Left lung (tissue), 10 donors: ENCODE data around the gene GLMN. TPM values are rescaled to one million over a fixed set of nuclear protein-coding genes. Genes with fewer than 3 reads are reported as not detected.
"Not testable (repeated sequence)": the region's sequence is repeated elsewhere in the genome, so short reads cannot be mapped to it uniquely, and the experiment has no call there.

Source experiments
- ATAC-seq: fragments of 200-7000 bp; cut with Tn5 transposase; one replicate; pipeline ENCODE4 v1.9.1; 2020; ENCODE audit warnings: moderate library complexity
- DNase-seq, 4 donors: peaks; one replicate each; pipeline ENCODE4 v3.0.0-alpha.2; 2013 to 2020
- H3K27ac ChIP-seq, 2 donors: fragments of 200-600 bp; sonication (generic) in 1 of 2; one replicate each; pipeline versions ENCODE4 v1.5.0 to v1.8.0; 2020 to 2021
- H3K27me3 ChIP-seq, 2 donors: fragments of 200-600 bp; sonication (generic) in 1 of 2; one replicate each; pipeline versions ENCODE4 v1.5.0 to v1.8.0; 2020 to 2021
- H3K36me3 ChIP-seq, 2 donors: fragments of 200-600 bp; sonication (generic) in 1 of 2; one replicate each; pipeline versions ENCODE4 v1.5.0 to v1.8.0; 2020 to 2021
- H3K4me1 ChIP-seq, 2 donors: fragments of 200-600 bp; one replicate each; pipeline ENCODE4 v1.8.0; 2021
- H3K4me3 ChIP-seq, 2 donors: fragments of 200-600 bp; sonication (generic) in 1 of 2; one replicate each; pipeline versions ENCODE4 v1.5.0 to v1.8.0; 2020 to 2021; ENCODE audit warnings: mild to moderate bottlenecking in 1 of 2
- H3K9me3 ChIP-seq, 2 donors: fragments of 200-600 bp; sonication (generic) in 1 of 2; one replicate each; pipeline versions ENCODE4 v1.5.0 to v1.8.0; 2020 to 2021
- intact Hi-C, 2 donors: fragments of 100-400 bp; cut with DNase I; formaldehyde crosslinking; loops; one replicate each; pipeline versions ENCODE4 v1.11.2 to v1.14.2; 2022
- polyA plus RNA-seq, 6 donors: library from polyadenylated mRNA; unstranded; fragments of 120-200 nt; gene quantifications; one replicate each; pipeline ENCODE4 v1.2.1, GENCODE V29; 2013; ENCODE audit not compliant: insufficient read length in 6 of 6
- total RNA-seq, 2 donors: library from RNA; stranded (reverse); fragmentation: NEBNext Ultra II Directional; extraction: Animal tissue kit (Norgen Biotek cat#: 25700); gene quantifications; one replicate each; pipeline ENCODE4 v1.2.1, GENCODE V29; 2021
- TF ChIP-seq, protein P1 (sequence below), 2 donors: fragments of 200-600 bp; sonication (generic) in 1 of 2; IDR thresholded peaks; one replicate each; pipeline versions ENCODE4 v1.5.0 to v1.8.0; 2021; ENCODE audit warnings: antibody characterized with exemption in 2 of 2
- donor health status: DM: no; HTN: yes; CAD: no.
- donor health status: DM: no; HTN: no; CAD: no.

GLMN gene
- total and polyA plus RNA-seq, 8 donors, result 5.9 to 39.1 (median 27.2) TPM

DNA sequence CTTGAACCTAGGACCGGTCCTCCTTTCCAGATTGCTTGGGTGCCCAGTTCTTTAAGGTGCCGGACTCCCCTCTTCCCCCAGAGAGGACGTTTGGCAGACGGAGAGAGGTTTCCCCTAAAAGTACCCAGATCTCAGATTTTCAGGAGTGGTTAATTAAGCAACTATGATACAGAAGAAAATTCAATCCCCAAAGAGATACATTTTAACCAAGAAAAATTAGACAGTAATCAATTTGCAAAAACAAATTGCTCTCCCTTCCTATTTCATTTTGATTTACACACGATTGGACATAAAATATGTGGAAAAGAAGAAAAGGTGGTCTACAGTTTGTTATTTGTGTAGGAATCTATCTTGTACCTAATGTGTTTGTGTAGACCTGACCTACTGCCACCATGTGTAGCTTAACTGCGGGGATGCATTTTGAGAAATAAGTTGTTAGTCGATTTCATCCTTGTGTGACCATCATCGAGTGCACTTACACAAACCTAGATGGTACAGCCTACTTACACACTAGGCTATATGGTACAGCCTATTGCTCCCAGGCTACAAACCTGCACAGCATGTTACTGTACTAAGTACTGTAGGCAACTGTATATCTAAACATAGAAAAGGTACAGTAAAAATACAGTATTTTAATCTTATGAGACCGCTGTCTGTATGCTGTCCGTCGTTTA is 827 bp upstream of the GLMN start:
- no peak for ATAC-seq
- intact Hi-C loops, result no loop called here
- Histone ChIP-seq H3K27ac (peak overlapping the region in 1 of 2 donors; percentile 90), H3K9me3 (no peaks in the 10 kb centered on the region), H3K36me3 (peaks cover 0 to 20% of the 10 kb centered on the region in 2 donors), H3K27me3 (no peaks in the 10 kb centered on the region), H3K4me3 (peak overlapping the region; percentile 65 to 84), H3K4me1 (peaks cover 0 to 25% of the 10 kb centered on the region in 2 donors)
- TF ChIP-seq, protein P1, sequence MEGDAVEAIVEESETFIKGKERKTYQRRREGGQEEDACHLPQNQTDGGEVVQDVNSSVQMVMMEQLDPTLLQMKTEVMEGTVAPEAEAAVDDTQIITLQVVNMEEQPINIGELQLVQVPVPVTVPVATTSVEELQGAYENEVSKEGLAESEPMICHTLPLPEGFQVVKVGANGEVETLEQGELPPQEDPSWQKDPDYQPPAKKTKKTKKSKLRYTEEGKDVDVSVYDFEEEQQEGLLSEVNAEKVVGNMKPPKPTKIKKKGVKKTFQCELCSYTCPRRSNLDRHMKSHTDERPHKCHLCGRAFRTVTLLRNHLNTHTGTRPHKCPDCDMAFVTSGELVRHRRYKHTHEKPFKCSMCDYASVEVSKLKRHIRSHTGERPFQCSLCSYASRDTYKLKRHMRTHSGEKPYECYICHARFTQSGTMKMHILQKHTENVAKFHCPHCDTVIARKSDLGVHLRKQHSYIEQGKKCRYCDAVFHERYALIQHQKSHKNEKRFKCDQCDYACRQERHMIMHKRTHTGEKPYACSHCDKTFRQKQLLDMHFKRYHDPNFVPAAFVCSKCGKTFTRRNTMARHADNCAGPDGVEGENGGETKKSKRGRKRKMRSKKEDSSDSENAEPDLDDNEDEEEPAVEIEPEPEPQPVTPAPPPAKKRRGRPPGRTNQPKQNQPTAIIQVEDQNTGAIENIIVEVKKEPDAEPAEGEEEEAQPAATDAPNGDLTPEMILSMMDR (IDR thresholded peaks at IDR 0.05), result no peak
- DNase-seq, result no peak

DNA sequence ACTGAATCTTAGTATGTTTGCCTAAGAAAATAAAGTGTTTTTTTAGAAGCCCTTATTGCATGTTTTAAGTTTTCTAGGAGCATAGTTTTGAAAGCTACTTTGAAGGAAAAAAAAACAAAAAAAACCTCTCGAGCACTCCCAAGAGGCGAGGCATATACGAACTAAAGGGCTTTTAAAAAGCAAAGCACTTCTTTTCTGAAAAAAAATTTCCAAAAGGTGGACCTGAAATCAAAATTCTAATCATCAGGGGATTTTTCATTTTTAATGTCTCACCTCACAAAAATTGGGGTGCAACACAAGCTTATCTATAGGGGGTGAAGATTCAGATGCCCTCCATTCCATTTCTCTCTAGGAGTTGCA is 594 bp downstream of the GLMN start:
- intact Hi-C loops, result no loop called here
- peak; percentile 21 for ATAC-seq
- no peaks in the 10 kb centered on the region for H3K9me3 ChIP-seq
- H3K4me1 ChIP-seq, result peaks cover 0 to 25% of the 10 kb centered on the region in 2 donors
- TF ChIP-seq, protein P1 (IDR thresholded peaks at IDR 0.05), result no peak
- H3K4me3 ChIP-seq, result peak overlapping the region; percentile 65 to 84
- peaks cover 0 to 8% of the 10 kb centered on the region in 2 donors for H3K36me3 ChIP-seq
- DNase-seq, result peak in 1 of 4 donors; percentile 18
- peak overlapping the region; percentile 90 to 96 for H3K27ac ChIP-seq
- no peaks in the 10 kb centered on the region for H3K27me3 ChIP-seq

DNA sequence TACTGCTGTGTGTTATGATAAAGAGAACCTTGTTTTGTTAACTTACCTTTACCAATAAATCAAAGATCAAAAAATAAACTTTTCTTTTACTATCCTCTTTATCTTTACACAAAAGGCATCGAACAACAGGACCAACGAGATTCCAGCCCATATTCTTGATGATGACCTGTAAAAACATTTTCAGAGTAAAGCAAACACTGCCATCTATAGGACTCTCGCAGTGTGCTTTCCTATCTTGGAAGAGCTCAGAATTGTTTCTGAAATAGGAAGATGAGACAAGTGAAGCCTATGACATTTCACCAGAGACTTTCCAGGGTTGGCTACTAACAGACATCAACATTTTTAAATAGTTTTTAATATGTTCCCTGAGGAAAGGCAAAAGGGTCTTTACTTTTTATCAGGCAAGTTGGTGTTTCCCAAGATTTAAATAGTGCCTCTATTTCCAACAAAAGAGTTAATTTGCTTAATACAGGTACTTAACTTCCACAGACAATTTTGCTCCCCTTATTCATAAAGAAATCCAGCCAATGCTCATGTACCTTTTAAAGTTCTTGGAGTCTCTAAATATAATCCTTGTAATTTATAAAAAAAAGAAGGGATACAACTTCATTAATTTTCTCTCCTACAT is 7.3 kb downstream of the GLMN start:
- Histone ChIP-seq H3K27me3 (no peaks in the 10 kb centered on the region), H3K36me3 (peaks cover 0 to 47% of the 10 kb centered on the region in 2 donors), H3K4me3 (no peak overlapping the region), H3K27ac (no peak overlapping the region), H3K4me1 (no peaks in the 10 kb centered on the region), H3K9me3 (no peaks in the 10 kb centered on the region)
- TF ChIP-seq, protein P1 (IDR thresholded peaks at IDR 0.05), result peak; percentile 27 to 53
- intact Hi-C loops, result no loop called here
- ATAC-seq (peak; percentile 73), DNase-seq (peak in 2 of 4 donors; percentile 36 to 56)

DNA sequence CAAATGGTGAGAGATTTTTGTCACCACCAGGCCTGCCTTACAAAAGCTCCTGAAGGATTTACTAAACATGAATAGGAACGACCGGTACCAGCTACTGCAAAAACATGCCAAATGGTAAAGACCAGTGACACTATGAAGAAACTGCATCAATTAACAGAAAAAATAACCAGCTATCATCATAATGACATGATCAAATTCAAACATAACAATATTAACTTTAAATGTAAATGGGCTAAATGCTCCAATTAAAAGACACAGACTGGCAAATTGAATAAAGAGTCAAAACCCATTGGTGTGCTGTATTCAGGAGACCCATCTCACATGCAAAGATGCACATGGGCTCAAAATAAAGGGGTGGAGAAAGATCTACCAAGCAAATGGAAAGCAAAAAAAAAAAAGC is 17.4 kb downstream of the GLMN start:
- H3K9me3 ChIP-seq, H3K4me3 ChIP-seq, DNase-seq, intact Hi-C loops, H3K27ac ChIP-seq, H3K27me3 ChIP-seq, H3K4me1 ChIP-seq, ATAC-seq: not testable (repeated sequence)
- H3K36me3 ChIP-seq, result peaks cover 0 to 63% of the 10 kb centered on the region in 2 donors

DNA sequence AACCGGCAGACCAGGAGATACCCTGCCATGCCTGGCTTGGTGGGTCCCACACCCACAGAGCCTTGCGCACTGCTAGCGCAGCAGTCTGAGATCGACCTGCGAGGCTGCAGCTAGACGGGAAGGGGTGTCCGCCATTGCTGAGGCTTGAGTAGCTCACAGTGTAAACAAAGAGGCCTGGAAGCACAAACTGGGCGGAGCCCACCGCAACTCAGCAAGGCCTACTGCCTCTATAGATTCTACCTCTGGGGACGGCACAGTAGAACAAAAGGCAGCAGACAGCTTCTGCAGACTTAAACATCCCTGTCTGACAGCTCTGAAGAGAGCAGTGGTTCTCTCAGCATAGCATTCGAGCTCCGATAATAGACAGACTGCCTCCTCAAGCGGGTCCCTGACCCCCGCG is 19.0 kb downstream of the GLMN start:
- DNase-seq, ATAC-seq, H3K9me3 ChIP-seq, H3K4me3 ChIP-seq, H3K27ac ChIP-seq, H3K27me3 ChIP-seq, H3K4me1 ChIP-seq, intact Hi-C loops: not testable (repeated sequence)
- peaks cover 0 to 59% of the 10 kb centered on the region in 2 donors for H3K36me3 ChIP-seq

DNA sequence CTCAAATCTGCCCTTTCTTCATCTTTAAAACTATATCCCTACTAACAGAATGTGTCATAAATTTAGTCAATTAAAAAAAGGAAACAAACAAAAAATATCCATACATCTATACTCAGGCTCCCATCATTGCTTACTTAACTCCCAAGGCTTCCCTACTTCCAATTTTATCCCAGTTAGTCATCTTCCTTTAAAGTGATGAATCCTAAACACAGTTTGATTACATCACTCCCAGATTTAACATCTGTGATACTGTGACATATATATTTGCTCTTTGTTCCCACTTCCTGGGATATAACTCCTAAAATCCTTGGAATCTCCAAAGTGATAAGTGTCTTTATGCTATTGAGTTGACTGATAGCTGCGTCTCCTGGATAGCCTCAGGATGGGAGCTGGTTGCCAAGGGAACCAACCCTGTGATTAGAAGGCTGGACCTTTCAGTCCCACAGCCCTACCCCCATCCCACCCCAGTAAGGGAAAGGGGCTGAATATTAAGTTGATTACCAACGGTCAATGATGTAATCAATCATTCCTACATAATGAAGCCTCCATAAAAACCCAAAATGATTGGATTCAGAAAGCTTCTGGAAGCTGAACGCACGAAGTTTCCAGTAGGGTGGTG is 21.6 kb downstream of the GLMN start:
- TF ChIP-seq, protein P1 (IDR thresholded peaks at IDR 0.05), result no peak
- DNase-seq (no peak), ATAC-seq (no peak)
- intact Hi-C loops, result no loop called here
- Histone ChIP-seq H3K9me3 (no peaks in the 10 kb centered on the region), H3K4me3 (no peak overlapping the region), H3K27ac (no peak overlapping the region), H3K27me3 (no peaks in the 10 kb centered on the region), H3K4me1 (no peaks in the 10 kb centered on the region), H3K36me3 (peaks cover 0 to 65% of the 10 kb centered on the region in 2 donors)
